ENCODE data around the gene MBD5.

The MBD5 gene

DNA sequence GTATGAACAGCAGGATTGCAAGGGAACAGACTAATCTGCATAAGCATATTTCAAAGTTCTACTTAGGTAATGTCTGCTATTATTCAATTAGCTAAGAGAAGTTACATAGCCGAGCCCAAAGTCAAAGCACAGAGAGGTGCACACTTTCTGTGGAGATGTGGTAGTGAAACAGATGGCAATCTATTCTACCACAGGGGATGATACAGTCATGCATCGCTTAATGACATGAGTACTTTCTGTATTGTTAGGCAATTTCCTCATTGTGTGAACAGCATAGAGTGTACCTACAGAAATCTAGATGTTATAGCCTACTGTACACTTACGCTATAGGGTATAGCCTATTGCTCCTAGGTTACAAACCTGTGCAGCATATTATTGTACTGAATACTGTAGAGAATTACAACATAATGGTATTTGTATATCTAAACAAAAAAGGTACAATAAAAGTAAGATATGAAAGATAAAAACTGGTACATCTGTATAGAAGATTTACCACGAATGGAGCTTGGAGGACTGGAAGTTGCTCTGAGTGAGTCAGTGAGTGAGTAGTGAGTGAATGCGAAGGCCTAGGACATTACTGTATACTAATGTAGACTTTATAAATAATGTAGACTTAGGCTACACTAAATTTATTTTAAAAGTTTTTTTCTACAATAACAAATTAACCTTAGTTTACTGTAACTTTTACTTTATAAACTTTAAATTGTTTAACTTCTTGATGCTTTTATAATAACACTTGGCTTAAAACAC, 197.6 kb downstream of the MBD5 start:
- in situ Hi-C loops (cut with MboI; ENCODE audit: low sequenced_read_pairs), result no loop called here

DNA sequence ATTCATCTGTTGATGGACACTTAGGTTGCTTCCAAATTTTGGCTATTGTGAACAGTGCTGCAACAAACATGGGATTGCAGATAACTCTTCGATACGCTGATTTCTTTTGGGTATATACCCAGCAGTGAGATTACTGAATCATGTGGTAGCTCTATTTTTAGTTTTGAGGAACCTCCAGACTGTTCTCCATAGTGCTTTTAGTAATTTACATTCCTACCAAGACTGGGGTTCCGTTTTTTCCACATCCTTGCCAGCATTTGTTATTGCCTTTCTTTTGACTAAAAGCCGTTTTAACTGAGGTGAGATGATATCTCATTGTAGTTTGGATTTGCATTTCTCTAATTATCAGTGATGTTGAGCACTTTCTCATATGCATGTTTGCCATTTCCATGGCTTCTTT, 200.3 kb downstream of the MBD5 start:
- in situ Hi-C loops (cut with MboI; ENCODE audit: low sequenced_read_pairs), result no loop called here

DNA sequence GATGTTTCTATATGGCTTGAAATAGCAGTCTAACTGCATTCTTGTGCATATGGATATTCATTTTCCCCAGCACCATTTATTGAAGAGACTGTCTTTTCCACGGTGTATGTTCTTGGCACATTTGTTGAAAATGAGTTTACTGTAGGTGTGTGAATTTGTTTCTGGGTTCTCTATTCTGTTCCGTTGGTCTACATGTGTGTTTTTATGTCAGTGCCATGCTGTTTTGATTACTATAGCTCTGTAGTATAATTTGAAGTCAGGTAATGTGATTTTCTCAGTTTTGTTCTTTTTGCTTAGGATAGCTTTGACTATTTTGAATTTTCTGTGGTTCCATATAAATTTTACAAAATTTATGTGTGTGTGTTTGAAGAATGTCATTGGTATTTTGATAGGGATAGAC, 201.0 kb downstream of the MBD5 start:
- in situ Hi-C loops (cut with MboI; ENCODE audit: low sequenced_read_pairs), result no loop called here

DNA sequence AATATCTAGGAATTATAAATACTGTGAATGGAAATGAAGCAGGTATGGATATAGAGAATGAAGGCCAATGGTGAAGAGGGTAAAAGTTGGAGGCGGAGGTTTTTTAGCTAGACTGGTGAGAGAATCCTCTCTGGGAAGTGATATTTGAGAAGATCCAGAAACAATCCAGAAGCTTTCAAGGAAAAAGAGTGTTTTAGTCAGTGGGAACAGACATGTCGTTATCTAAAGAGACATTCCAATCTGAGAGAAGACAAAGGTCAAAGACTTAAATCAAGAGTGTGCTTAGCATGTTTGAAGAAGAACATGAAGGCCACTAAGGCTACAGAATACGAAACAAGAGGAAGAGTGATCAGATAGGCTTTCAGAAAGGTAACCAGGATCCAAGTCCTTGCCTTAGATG, 211.0 kb downstream of the MBD5 start:
- in situ Hi-C loops (cut with MboI; ENCODE audit: low sequenced_read_pairs), result no loop called here

DNA sequence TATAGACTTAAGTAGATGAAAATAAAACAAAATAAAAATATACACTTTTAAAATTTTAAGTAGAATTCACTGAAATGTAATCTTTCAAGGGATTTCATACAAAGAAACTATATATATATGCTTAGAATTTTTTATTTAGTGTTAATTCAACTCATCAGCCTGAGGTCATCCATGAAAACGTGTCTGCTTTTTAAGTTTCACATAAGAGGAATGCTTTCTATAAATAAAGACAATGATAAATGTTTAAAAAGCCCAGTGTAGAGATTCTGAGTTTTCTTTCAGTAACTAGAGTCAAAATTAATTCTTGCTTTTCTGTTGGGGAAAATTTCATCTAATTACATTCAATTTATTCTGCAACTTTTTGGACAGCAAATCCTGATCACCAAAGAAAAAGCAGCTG, 213.3 kb downstream of the MBD5 start:
- in situ Hi-C loops (cut with MboI; ENCODE audit: low sequenced_read_pairs), result no loop called here

DNA sequence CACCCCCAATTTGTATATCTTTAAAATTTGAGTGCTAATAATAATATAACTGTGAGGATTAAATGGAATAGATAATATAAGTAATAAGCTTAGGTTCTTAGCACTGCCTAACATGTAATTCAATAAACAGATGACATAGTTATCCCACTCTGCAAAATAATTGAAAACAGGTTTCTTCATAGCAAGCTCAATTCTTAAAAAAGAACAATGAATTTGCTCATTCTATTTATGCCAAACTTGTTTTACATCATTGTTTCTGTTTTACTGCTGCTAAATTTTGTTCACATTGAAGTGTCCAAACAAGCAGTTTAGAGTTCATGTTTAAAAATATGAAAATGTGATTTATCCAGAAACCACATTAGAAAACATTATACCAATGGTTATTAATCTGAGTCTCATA, 217.0 kb downstream of the MBD5 start:
- in situ Hi-C loops (cut with MboI; ENCODE audit: low sequenced_read_pairs), result no loop called here

DNA sequence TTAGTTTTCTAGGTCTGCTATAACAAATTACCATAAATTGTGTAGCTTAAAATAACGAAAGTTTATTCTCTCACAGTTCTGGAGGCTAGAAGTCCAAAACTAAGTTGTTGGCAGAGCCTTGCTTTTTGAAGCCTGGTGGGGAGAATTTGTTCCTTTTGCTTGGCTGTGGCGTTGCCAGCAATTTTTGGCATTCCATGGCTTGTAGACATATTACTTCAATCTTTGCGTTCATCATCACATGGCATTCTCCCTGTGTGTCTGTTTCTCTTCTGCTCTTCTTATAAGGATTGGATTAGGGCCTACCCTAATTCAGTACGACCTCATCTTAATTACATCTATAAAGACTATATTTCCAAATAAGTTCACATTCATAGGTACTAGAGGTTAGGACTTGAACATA, 217.7 kb downstream of the MBD5 start:
- in situ Hi-C loops (cut with MboI; ENCODE audit: low sequenced_read_pairs), result no loop called here

DNA sequence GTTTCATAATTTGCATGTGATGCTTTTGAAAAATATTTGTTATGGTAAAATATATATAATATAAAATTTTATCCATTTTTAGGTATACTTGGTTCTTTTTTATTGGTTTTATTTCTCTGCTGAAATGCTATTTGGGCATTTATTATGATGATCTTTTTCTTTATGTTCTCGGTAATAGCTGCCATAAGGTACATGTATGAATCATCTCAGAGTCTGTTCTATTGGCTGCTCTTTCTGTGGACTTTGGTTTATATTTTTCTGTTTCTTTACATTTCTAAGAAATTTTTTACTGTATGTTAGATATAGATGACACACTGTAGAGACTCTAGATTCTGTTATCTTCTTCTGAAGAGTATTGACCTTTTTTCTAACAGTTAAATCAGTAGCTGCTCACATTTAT, 219.9 kb downstream of the MBD5 start:
- in situ Hi-C loops (cut with MboI; ENCODE audit: low sequenced_read_pairs), result no loop called here

DNA sequence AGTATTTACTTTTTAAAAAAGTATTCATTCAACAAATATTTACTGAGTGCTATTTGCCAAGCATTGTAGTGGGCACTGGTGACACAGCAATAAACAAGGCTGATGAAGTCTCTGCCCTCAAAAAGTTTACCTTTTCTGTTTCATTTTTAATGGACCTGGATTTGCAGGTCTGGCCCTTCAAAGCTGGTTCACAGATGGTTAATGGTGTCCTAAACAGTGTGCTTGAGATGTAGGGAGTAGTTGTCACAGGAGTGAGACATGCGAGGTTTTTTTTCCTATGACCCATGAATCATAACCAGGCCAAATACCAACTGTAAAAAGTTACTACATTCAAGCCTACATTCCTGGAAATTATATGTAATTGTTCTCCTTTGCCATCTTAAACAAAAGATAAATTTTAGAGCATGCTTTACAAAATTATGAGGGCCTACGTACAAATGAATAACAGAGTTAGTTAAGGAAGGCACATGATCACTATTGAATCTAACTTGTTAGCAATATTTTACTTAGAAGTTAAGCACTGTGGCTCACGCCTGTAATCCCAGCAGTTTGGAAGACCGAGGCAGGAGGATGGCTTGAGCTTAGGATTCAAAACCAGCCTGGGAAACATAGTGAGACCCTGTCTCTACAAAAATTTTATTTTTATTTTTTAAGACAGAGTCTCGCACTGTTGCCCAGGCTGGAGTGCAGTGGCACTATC, 223.9 kb downstream of the MBD5 start:
- in situ Hi-C loops (cut with MboI; ENCODE audit: low sequenced_read_pairs), result no loop called here

DNA sequence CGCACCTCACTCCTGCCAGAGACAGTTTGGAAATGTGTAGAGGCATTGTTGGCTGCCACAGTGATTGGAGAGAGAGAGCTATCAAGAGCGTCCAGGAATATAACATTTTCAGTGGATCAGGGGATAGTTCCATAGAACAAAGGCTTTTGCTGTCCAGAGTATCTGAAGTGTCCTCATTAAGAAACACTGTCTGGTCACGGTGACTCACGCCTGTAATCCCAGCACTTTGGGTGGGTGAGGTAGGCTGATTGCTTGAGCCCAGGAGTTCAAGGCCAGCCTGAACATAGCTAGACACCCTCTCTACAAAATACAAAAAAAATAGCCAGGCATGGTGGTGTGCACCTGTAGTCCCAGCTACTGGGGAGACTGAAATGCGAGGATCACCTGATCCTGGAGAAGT, 231.1 kb downstream of the MBD5 start:
- in situ Hi-C loops (cut with MboI; ENCODE audit: low sequenced_read_pairs), result no loop called here

DNA sequence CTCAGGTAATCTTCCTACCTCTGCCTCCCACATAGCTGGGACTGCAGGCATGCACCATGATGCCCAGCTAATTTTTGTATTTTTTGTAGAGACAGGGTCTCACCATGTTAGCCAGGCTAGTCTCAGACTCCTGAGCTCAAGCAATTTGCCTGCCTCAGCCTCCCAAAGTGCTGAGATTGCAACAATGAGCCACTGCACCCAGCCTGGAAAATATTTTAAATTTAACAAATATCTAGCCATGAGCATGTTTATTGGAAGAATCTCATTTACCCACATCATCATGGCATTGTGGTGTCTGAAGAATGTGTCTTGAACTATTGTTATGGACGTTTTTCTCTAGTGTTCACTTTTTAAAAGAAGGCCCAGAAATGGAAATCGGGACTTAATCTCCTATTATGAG, 231.8 kb downstream of the MBD5 start:
- in situ Hi-C loops (cut with MboI; ENCODE audit: low sequenced_read_pairs), result no loop called here

DNA sequence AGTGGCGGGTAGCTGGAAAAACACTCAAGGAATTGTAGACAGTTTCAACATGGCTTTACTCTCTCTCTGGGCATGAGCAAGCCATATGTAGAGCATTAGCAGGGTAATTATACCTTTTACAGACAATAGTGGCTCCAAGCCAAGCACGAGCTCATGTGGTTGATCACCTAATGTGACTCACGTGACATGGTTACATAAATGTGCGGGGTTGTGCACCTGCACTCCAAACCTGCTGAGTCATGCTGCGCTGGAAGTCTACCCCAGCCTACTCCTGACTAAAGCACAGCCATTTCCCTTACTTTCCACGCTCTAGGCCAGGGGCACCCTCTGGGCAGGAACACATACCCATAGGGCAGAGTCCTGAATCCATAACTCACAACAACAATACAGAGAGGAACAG, 232.8 kb downstream of the MBD5 start:
- in situ Hi-C loops (cut with MboI; ENCODE audit: low sequenced_read_pairs), result no loop called here

DNA sequence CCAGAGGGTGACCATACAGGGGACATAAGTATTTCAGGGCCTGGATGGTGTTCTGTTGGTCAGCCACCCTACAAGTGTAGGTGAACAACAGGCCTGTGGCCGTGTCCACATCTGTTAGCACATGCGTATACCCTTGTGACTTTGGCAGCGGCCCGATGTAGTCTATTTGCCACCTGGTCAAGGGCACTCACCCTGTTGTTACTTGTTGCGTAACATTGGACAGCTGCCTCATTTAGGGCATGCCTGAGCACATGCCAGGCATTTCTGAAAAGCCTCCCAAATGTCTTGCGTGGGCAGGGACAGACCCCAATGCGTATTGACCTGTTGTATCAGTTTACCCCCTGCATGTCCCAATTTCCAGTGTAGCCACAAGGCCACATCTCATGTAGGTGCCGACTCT, 235.0 kb downstream of the MBD5 start:
- in situ Hi-C loops (cut with MboI; ENCODE audit: low sequenced_read_pairs), result no loop called here

DNA sequence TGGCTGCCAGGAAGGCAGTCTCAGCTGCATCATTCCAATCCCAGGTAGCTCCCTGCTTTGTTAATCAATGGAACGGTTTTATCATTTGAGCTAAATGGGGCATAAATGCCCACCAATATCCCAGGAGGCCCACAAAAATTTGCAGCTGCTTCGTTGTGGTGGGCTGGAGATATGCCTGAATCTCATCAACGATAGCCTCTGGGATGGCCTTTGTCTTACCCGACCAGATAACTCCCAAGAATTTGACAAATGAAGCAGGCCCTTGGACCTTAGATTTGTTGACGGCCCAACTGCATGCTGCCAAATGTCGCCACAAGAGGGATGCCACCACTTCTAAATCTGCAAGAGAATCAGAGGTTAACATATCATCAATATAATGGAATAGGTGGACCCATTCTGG, 236.4 kb downstream of the MBD5 start:
- in situ Hi-C loops (cut with MboI; ENCODE audit: low sequenced_read_pairs), result no loop called here

DNA sequence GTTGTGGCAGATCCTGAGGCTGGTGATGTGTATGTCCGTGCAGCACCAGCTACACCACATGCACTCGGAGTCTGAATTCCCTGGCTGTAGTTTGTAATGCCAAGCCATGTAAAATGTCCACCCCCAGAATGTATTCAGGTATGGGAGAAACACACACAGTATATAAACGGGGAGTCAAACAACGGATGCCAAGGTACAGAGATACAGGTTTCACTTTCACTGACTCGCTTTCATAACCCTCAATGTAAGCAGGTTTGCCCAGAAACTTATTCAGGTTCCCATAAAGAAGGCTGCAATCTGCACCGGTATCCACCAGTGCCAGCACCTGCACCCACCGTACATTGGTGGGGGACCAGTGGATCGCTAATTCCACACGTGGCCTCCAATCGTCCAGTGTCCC, 237.2 kb downstream of the MBD5 start:
- in situ Hi-C loops (cut with MboI; ENCODE audit: low sequenced_read_pairs), result no loop called here

DNA sequence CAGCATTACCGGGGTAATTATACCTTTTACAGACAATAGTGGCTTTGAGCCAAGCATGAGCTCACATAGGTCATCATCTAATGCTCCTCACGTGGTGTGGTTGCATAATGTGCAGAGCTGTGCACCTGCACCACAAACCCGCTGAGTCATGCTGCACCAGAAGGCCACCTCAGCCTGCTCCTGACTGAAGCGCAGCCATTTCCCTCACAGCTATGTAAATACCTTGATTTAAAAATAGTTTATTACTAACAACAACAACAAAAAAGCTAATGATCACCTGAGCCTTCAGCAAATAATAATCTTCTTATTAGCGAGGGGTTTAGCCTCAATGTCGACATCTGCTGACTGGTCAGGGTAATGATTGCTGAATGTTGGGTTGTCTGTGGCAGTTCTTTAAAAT, 238.8 kb downstream of the MBD5 start:
- in situ Hi-C loops (cut with MboI; ENCODE audit: low sequenced_read_pairs), result no loop called here

DNA sequence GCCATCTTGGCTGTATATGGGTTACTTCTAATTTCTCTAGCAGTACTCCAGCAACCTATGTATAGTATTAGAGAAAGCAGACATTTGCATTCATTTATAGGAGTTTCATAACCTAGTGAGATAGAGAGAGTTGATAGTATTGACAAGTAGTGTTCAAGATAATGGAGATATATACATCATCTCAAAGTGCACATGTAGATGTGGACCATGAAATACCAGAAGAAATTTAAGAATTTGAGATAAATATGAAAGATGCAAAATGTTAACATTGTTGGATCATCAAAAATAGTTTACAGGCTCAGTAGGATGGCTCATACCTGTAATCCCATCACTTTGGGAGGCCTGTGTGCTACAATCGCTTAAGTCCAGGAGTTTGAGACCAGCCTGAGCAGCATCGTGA, 243.0 kb downstream of the MBD5 start:
- in situ Hi-C loops (cut with MboI; ENCODE audit: low sequenced_read_pairs), result no loop called here

DNA sequence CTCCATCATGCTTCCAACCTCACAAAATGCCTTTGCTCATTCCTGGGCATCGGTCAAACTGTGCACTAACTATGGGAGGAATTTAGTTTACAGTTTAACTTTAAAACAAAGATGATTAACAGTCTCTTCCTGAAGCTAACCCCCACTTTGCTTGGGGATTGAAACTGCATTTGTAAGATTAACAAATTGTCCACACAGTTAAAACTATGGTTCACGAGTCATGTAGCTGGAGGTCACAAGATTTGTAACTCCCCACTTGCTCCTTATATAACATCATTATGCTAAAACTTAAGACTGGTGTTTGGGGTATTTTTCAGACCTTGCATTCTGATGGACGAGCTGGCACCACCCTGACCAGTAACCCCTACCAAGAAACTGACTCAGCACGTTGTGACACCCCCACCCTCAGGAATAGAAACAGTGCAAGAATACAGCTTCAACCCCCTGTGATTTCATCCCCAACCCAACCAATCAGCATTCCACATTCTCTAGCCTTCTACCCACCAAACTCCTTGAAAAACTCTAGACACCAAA, 252.3 kb downstream of the MBD5 start:
- in situ Hi-C loops (cut with MboI; ENCODE audit: low sequenced_read_pairs), result no loop called here

DNA sequence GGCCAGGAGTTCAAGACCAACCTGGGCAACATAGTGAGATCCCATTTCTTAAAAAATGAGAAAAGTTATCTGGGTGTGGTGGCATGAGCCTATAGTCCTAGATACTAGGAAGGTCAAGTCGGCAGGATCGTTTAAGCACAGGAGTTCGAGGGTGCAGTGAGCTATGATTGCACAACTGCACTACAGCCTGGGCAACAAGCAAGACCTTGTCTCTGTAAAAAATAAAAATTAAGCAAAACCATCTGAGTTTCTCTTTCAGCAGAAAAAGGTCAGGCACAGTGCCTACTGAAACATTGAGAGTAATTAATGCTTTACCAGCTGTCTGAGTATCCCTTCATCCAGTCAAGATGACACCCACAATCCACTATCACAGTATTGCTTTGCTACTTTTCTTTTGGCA, 258.3 kb downstream of the MBD5 start:
- in situ Hi-C loops (cut with MboI; ENCODE audit: low sequenced_read_pairs), result no loop called here

DNA sequence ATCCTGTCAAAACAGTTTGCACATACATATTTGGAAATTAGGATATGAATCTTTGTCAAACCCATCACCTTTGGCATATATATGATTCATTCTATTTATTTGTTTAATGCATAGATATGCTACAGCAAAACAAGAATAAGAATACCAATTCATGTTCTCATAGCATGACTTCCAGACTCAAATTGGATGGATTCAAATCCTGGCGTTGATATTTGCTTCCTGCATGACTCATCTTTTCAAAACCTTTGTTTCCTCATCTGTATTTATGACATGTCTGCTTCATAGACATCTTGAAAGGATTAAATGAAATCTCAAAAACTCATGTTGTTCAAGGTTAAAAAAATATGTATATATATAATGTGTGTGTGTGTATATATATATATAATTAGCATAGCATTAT, 261.3 kb downstream of the MBD5 start:
- in situ Hi-C loops (cut with MboI; ENCODE audit: low sequenced_read_pairs), result no loop called here

DNA sequence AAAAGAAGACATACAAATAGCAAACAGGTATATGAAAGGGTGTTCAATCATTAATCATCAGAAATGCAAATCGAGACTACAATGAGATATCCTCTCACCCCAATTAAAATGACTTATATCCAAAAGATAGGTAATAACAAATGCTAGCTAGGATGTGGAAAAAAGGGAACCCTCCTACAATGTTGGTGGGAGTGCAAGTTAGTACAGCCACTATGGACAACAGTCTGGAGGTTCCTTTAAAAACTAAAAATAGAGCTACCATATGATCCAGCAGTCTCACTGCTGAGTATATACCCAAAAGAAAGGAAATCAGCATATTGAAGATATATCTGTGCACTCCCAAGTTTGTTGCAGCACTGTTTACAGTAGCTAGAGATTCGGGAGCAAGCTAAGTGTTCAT, 271.5 kb downstream of the MBD5 start:
- in situ Hi-C loops (cut with MboI; ENCODE audit: low sequenced_read_pairs), result no loop called here

DNA sequence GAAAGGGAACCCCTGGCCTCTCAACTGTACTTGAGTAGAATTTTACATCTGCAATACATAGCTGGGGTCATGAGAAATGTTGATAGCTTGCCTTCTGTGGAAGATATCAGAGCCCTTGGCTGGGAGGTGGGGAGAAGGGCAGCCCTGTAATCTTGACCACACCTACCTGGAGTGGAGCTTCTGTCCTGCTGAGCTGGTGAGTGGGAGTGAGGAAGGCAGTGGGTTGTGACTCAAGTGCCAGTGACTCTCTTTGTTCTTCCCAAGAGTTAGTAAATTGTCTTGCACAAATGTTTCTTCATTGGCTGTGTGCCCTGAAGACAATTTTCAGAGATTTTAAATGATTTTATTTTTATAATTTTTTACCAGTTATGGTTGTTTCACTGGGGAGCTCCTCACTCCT, 277.3 kb downstream of the MBD5 start:
- in situ Hi-C loops (cut with MboI; ENCODE audit: low sequenced_read_pairs), result no loop called here

DNA sequence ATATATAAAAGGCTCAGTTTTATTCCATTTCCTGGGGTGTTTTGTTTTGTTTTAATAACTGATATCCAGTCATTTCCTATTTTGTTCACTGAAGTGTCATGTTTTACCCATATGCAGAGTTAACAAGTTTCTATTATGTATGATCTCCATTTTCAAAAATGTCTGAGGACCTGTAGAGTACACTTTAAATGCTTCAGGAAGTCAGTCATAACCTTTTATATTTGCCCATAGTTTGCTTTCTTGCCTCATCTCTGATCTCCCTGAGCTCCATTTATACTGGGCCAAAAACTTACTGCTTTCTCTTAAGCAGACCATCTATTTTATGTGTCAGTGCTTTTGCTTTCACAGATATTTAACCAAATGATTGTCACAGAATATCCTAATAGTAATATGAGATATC, 278.7 kb downstream of the MBD5 start:
- in situ Hi-C loops (cut with MboI; ENCODE audit: low sequenced_read_pairs), result no loop called here

Data from HL-60/S4 treated with phorbol 12-myristate 13-acetate at 8.2 ng/mL for 4 days and 3 days (cell line).